ENCODE results near the gene RAB11FIP3. TPM values are rescaled to one million over a fixed set of nuclear protein-coding genes. Genes with fewer than 3 reads are reported as not detected.

Gene RAB11FIP3
- total and polyA plus RNA-seq, 2 of the 13 experiments (the other 11 are each of a cell fraction or from before 2014, with no cell fraction given), result 34.3 to 57.6 TPM

DNA sequence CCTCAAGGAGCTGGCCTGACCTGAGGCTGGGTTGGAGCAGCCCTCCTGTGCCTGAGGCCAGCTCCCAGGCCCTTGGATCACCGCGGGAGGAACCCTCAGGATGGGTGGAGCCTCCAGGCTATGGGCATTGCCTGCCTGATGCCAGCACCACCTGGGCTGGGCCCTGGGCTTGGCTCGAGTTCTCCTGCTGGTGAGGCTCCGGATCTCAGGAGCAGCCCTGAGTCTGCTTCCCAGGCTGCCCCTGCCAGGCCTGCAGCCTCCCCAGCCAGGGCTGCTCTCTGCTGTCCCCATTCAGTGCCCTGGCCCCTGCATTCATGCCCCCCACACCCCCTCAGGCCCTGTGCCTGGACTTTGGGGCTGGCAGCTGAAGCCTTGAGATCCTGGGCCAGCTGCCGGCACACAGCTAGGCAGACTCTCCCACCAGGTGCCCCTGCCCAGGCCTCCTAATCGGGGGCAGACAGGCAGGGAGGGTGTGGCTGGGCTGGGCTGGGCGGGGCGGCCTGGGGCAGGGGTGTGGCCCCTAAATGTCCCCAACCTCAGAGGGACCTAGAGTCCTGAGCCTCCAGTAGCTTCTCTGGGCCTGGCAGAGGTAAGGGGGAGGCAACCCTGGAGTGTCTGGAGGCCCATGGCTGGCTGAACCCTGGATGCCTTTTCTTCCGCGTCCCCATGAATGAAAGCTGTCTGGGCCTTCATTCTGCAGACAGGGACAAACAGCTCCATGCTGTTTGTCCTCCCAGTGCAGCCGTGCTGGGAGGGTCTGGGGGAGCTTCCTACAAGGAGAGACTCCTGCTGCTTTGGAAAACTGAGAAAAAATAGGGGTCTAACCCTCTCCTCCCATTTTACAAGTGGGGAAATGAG lies 143.2 kb downstream of the RAB11FIP3 start:
- ChIA-PET CTCF (ENCODE audit: low intra/inter-chr PET ratio, low total read pairs) (no interaction called here), POLR2A (interaction anchor here (1.0 to 2.0 kb wide), 3 partner anchors 10 to 42 kb away, joined by 3 to 8 read pairs (median 4); partner anchors contain the start of gene CAPN15)
- ATAC-seq (peak; percentile 3; the same call in 2 of the 3 replicates), FAIRE-seq (no peak), DNase-seq (ENCODE audit: low spot score) (no peak)
- Histone ChIP-seq H3K27ac (ENCODE audit: extremely low read length, insufficient read depth, low read length) (peak overlapping the region; percentile 79), H3K9me3 (ENCODE audit: low read length) (no peaks in the 10 kb centered on the region), H3K4me2 (ENCODE audit: low read depth, low read length) (peak overlapping the region; percentile 91), H2AFZ (ENCODE audit: low read length) (no peak overlapping the region), H3K79me2 (ENCODE audit: insufficient read depth, low read length) (peaks cover 7% of the 10 kb centered on the region), H3K4me1 (ENCODE audit: insufficient read depth, low read length) (peaks cover 64% of the 10 kb centered on the region), H3K36me3 (replicated peaks in 1 of 2; ENCODE audit: control insufficient read depth in 1 of 2, insufficient read depth in 2 of 2, low read length in 2 of 2) (0 out of 5 replicates have a peak, but pooled peaks cover 0 to 5% of the 10 kb centered on the region in 2 experiments), H3K9ac (ENCODE audit: insufficient read depth, low read depth, low read length) (peak overlapping the region; percentile 70; the same call in 1 of the 2 replicates), H3K27me3 (ENCODE audit: control insufficient read depth in 1 of 2, insufficient read depth in 2 of 2, low read length in 2 of 2) (peaks cover 7 to 25% of the 10 kb centered on the region in 2 experiments), H4K20me1 (ENCODE audit: insufficient read depth, low read length) (no peaks in the 10 kb centered on the region), H3K4me3 (replicated peaks in 1 of 3; ENCODE audit: insufficient read depth in 1 of 3, low read depth in 2 of 3, low read length in 3 of 3) (peak overlapping the region; percentile 68 to 92 (median 88); a peak in 5 of 6 replicates)
- 0% methylated on average over 1 of the region's 11 CpGs for WGBS (ENCODE audit: low lambda C conversion rate)
- in situ Hi-C loops (cut with HindIII; ENCODE audit: extremely low pct_ligation_motif_present, low pct_unique_long_range_greater_than_20kb) (no loop called here), intact Hi-C loops (cut with micrococcal nuclease; ENCODE audit: unreplicated experiment) (loop anchor here (5.0 kb wide), 1 partner anchor 36 kb away; no protein-coding TSS in a partner anchor)
- BruUV-seq (replicated peaks), result no TSS peak
- no peak for TF ChIP-seq RBAK (CRISPR knock-in tag; IDR thresholded peaks at IDR 0.05)
- TF ChIP-seq RXRA (CRISPR knock-in tag; IDR thresholded peaks at IDR 0.05), result no peak
- TF ChIP-seq ATF7 (IDR thresholded peaks at IDR 0.05), result no peak
- TF ChIP-seq ATF7 (CRISPR knock-in tag; IDR thresholded peaks at IDR 0.05), result no peak
- no peak for TF ChIP-seq ZSCAN30 (CRISPR knock-in tag; IDR thresholded peaks at IDR 0.05)
- TF ChIP-seq EED (CRISPR knock-in tag; IDR thresholded peaks at IDR 0.05), result 0 out of 2 replicates have a peak, but pooled peaks have one; percentile 21
- no peak for TF ChIP-seq GATA4 (IDR thresholded peaks at IDR 0.05; ENCODE audit: borderline replicate concordance, low read depth)
- no peak for TF ChIP-seq EP300 (IDR thresholded peaks at IDR 0.05; ENCODE audit: low read depth in 2 of 2, low read length in 2 of 2)
- TF ChIP-seq EP300 (CRISPR knock-in tag; IDR thresholded peaks at IDR 0.05; ENCODE audit: borderline replicate concordance), result no peak
- no peak for TF ChIP-seq FOSL1 (CRISPR knock-in tag; IDR thresholded peaks at IDR 0.05; ENCODE audit: borderline replicate concordance)
- TF ChIP-seq KDM5A (IDR thresholded peaks at IDR 0.05; ENCODE audit: borderline replicate concordance, low read length), result no peak
- TF ChIP-seq U2AF1 (optimal IDR thresholded peaks at IDR 0.05; ENCODE audit: low read depth, low read length), result no peak
- no peak for TF ChIP-seq RFXAP (CRISPR knock-in tag; IDR thresholded peaks at IDR 0.05; ENCODE audit: borderline replicate concordance)
- TF ChIP-seq SIN3A (IDR thresholded peaks at IDR 0.05; ENCODE audit: borderline replicate concordance, low read depth, low read length), result no peak
- TF ChIP-seq, protein P1, sequence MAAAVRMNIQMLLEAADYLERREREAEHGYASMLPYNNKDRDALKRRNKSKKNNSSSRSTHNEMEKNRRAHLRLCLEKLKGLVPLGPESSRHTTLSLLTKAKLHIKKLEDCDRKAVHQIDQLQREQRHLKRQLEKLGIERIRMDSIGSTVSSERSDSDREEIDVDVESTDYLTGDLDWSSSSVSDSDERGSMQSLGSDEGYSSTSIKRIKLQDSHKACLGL (CRISPR knock-in tag; IDR thresholded peaks at IDR 0.05), result no peak
- TF ChIP-seq ZBTB3 (CRISPR knock-in tag; IDR thresholded peaks at IDR 0.05; ENCODE audit: borderline replicate concordance, low read depth), result no peak
- TF ChIP-seq, protein P2, sequence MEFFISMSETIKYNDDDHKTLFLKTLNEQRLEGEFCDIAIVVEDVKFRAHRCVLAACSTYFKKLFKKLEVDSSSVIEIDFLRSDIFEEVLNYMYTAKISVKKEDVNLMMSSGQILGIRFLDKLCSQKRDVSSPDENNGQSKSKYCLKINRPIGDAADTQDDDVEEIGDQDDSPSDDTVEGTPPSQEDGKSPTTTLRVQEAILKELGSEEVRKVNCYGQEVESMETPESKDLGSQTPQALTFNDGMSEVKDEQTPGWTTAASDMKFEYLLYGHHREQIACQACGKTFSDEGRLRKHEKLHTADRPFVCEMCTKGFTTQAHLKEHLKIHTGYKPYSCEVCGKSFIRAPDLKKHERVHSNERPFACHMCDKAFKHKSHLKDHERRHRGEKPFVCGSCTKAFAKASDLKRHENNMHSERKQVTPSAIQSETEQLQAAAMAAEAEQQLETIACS (CRISPR knock-in tag; IDR thresholded peaks at IDR 0.05), result no peak
- 0 out of 2 replicates have a peak, but pooled peaks have one; percentile 10 for TF ChIP-seq HNRNPL (IDR thresholded peaks at IDR 0.05; ENCODE audit: low read depth, low read length)
